NCI-H526 (cell line): Measurements from ENCODE around the gene PHYHD1.
"Not testable (repeated sequence)": the region's sequence is repeated elsewhere in the genome, so short reads cannot be mapped to it uniquely, and the experiment has no call there.

ENCODE experiments used
- DNase-seq, 2 experiments: peaks; one replicate each; lab custom pipeline; 2025; lab: John Stamatoyannopoulos, UW

PHYHD1 gene

DNA sequence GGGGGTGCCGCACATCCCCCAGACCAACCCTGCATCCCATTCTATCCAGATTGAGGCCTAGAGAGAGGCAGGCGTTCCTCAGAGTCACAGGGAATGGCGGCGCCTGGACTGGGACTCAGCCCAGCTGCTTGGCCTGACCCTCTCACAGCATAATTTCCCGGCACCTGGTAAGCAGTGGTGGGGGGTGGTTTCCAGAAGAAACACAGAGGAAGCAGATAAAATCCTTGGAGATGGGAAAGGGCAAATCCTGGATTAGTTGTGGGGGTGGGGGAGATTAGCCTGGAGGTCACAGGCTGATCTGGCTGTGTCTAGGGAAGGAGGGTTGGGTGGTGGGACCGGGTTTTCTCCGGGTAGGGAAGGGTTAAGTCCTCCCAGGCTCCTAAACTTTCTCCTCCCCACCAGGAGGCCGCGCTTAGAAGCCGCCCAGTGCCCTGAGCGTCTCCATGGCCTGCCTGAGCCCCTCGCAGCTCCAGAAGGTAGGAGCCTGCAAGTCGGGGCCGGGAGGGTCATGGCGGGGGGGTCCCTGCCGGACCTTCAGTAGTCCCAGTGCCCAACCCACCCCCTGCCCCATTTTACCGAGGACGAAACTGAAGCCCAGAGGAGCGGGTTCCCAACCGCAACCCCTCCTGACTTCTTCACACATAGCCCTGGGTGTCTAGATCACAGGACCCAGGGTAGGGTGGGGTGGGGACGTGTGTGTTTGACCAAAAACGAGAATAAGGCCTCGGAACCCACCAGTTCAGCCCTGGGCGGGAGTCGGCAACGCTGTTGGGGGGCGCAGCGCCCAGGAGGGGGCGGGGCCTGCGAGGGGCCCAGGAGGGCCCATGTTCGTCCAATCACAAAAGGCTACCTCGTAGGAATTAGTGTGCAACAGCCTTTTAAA lies 1.3 kb downstream of the PHYHD1 start:
- DNase-seq, result no peak

DNA sequence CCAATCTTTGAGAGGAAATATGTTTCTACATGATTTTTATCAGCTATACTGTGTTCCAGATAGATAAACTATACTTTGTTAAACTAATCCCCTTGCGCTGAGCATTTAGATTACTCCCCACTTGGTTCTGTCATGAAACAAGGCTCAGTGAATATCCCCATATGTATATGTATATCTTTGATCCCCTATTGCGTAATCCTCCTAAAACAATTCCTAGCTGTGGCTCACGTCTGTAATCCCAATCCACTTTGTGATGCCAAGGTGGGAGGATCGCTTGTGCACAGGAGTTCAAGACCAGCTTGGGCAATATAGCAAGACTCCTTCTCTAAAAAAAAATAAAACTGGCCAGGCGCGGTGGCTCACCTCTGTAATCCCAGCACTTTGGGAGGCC lies 2.7 kb downstream of the PHYHD1 start:
- no peak for DNase-seq

GRCh38 chr9:128927731-128928411 lies 7.1 kb downstream of the PHYHD1 start:
- peak in 1 of 2 experiments; percentile 58 for DNase-seq

- no peak for DNase-seq
Observed at GRCh38 chr9:128928624-128929023, 7.8 kb downstream of the PHYHD1 start.

DNA sequence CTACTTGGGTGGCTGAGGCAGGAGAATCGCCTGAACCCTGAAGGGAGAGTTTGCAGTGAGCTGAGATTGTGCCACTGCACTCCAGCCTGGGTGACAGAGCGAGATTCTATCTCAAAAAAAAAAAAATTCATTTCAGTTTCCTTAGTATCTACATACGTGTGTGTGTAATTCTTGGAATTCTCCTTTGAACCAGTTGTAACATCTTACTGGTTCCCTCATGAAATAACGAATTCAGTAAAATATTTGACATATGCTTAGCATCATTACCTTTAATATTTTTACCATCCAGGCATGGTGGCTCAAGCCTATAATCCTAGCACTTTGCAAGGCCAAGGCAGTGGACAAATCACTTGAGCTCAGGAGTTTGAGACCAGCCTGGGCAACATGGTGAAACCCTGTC lies 8.8 kb downstream of the PHYHD1 start:
- no peak for DNase-seq

DNA sequence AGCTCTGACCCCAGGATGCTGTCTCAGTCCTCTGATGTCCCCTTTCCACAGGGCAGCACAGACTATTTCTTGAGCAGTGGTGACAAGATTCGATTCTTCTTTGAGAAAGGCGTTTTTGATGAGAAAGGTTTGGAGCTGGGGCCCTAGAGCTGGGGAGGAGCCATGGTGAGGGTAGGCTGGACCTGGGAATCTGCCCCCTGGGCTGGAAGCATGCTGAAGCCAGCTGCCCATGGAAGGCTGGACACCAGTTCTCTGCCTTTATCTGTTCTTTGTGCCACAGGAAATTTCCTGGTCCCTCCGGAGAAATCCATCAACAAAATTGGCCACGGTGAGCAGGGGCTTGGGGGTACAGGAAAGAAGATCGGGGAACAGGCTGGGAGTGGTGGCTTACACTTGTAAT lies 12.9 kb downstream of the PHYHD1 start:
- no peak for DNase-seq

GRCh38 chr9:128936171-128936865 lies 15.5 kb downstream of the PHYHD1 start:
- DNase-seq, result no peak

GRCh38 chr9:128937310-128938165 lies 16.8 kb downstream of the PHYHD1 start:
- DNase-seq, result no peak

DNA sequence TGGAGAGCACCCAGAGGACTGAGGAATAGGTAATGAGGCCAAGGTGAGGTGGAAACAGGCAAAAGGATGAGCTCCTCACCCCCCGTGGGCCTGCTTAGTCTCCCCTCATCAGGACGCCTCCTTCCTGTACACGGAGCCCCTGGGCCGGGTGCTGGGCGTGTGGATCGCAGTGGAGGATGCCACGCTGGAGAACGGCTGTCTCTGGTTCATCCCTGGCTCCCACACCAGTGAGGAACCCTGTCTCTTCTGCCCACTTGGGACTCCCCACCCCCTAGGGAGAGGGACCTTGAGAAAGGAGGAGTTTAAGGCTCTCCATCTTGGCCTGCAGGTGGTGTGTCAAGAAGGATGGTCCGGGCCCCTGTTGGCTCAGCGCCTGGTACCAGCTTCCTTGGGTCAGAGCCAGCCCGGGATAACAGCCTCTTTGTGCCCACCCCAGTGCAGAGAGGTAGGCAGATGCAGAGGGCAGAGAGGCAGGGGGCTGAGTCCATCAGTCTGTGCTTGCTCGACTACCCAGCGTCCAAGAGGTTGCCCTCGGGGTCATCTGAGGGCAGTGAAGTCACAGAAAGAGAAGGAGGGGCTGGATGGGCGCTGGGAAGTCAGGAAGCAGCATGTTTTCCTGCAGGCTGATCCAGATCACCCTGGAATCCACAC lies 19.6 kb downstream of the PHYHD1 start:
- no peak for DNase-seq

DNA sequence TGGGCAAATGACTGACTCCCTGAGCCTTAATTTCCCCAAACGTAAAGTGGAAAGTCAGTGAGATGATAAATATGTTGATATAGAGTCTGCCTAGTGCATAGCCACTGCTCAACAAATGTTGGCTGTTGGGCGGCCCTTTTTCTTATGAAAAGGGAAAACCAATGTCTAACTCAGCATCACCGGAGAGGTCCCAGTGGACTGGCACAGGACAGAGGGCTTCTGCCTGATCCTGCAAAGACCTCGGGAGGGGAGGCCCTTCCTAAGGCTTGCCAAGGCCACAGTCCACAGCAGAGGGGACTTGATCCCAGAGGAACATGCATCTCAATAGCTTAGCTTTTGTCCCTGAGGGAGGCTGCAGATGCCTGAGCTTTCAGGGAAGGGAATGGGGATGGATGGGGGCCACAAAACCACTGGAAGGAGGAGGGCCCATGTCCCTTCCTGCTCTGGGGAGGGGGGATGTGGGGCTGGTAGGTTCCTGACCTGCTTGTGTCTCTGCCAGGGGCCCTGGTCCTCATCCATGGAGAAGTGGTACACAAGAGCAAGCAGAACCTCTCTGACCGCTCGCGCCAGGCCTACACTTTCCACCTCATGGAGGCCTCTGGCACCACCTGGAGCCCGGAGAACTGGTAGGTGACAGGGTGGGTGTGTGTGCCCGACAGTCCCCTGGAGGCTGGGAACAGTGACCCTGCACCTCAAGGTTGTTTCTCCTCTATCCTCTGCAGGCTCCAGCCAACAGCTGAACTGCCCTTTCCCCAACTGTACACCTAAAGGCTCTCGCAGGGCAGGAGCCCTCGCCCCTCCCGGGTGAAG lies 20.4 kb downstream of the PHYHD1 start:
- DNase-seq, result no peak

- DNase-seq, result no peak
Observed at GRCh38 chr9:128943832-128944620, 23.2 kb downstream of the PHYHD1 start.

GRCh38 chr9:128944966-128945365 lies 24.2 kb downstream of the PHYHD1 start:
- DNase-seq, result not testable (repeated sequence)

DNA sequence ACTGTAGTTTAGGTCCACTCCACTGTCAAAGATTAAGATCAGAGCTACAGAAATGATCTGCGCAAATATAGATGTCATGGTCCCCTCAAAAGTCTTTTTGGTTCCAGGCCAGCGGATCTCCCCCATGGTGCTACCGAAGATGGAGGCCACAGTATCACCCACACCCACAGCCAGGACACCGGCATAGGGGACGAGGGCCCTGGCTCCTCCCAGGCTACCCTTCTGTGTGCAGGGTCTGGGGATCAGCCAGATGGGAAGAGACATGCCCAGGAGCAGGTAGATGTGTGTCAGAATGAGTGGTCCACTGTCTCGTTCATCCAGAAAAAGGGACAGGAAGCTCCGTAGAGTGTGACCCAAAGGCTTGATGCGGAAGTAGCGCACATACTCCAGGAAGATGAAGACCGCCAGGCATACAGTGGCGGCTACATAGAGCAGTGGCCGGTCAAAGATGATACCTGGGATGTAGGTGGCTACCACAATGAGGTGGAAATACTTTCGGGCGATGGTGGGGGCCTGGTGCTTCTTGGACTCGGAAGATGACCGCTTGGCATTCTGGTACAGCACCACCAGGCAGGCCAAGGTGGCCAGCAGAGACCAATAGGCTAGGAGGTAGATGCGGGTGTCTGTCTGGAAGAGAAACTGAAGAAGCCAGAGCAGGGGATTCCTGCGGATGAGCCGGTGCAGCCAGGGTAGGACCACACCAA lies 25.2 kb downstream of the PHYHD1 start:
- no peak for DNase-seq

- DNase-seq, result no peak
Observed at GRCh38 chr9:128946571-128947276, 25.9 kb downstream of the PHYHD1 start.

GRCh38 chr9:128947277-128947526 lies 26.4 kb downstream of the PHYHD1 start:
- DNase-seq, result no peak

GRCh38 chr9:128947527-128948301 lies 26.9 kb downstream of the PHYHD1 start, which contains the start of the genes DOLK and NUP188:
Gene DOLK, minus strand, starts transcription at chr9:128947603. Its CDS starts 300 bp downstream, at chr9:128947303.
Gene NUP188, plus strand, starts transcription at chr9:128947699. Its CDS starts 21 bp downstream, at chr9:128947720.
- DNase-seq, result peak; percentile 51 to 90

DNA sequence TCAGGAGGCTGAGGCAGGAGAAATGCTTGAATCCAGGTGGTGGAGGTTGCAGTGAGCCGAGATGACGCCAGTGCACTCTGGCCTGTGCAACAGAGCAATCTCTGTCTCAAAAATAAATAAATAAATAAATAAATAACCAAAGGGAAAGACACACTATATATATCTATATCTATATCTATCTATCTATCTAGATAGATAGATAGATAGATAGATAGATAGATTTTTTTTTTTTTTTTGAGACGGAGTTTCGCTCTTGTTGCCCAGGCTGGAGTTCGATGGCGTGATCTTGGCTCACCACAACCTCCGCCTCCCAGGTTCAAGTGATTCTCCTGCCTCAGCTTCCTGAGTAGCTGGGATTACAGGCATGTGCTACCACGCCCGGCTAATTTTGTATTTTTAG lies 40.6 kb downstream of the PHYHD1 start:
- not testable (repeated sequence) for DNase-seq

GRCh38 chr9:128969491-128969890 lies 48.7 kb downstream of the PHYHD1 start:
- DNase-seq, result no peak
